Hepatocyte (in vitro differentiated cells): Measurements from ENCODE around the gene GLIPR1L1. TPM values are rescaled to one million over a fixed set of nuclear protein-coding genes. Genes with fewer than 3 reads are reported as not detected.

ENCODE experiments used
- DNase-seq: peaks from one replicate; pipeline ENCODE4 v3.0.0-alpha.2; 2016; ENCODE audit warnings: low spot score
- H2AFZ ChIP-seq: fragments of 200-600 bp; sonication (generic); 2 replicates; pipeline ENCODE4 v1.6.0; 2016; ENCODE audit warnings: antibody characterized with exemption, mild to moderate bottlenecking
- H3K27ac ChIP-seq: fragments of 200-600 bp; sonication (generic); 2 replicates; pipeline ENCODE4 v1.5.1; 2016; ENCODE audit warnings: mild to moderate bottlenecking
- H3K27me3 ChIP-seq: fragments of 200-600 bp; sonication (generic); 2 replicates; pipeline ENCODE4 v1.6.1; 2016
- H3K36me3 ChIP-seq: fragments of 200-600 bp; sonication (generic); replicated peaks from 2 replicates; pipeline ENCODE4 v1.5.1; 2016; ENCODE audit warnings: low read depth; ENCODE audit not compliant: insufficient read depth
- H3K4me1 ChIP-seq: fragments of 200-600 bp; sonication (generic); 2 replicates; pipeline ENCODE4 v1.5.1; 2016; ENCODE audit warnings: mild to moderate bottlenecking, moderate library complexity; ENCODE audit not compliant: insufficient read depth
- H3K4me2 ChIP-seq: fragments of 200-600 bp; sonication (generic); 2 replicates; pipeline ENCODE4 v1.6.0; 2016
- H3K4me3 ChIP-seq: fragments of 200-600 bp; sonication (generic); 2 replicates; pipeline ENCODE4 v1.5.1; 2016; ENCODE audit warnings: mild to moderate bottlenecking
- H3K79me2 ChIP-seq: fragments of 200-600 bp; sonication (generic); 2 replicates; pipeline ENCODE4 v1.6.0; 2017; ENCODE audit warnings: mild to moderate bottlenecking
- H3K9me2 ChIP-seq: fragments of 200-600 bp; sonication (generic); replicated peaks from 2 replicates; pipeline ENCODE4 v1.6.0; 2017; ENCODE audit warnings: mild to moderate bottlenecking; ENCODE audit not compliant: insufficient read depth
- H3K9me3 ChIP-seq: fragments of 200-600 bp; sonication (generic); 2 replicates; pipeline ENCODE4 v1.5.1; 2016; ENCODE audit warnings: low read depth, mild to moderate bottlenecking
- H4K20me1 ChIP-seq: fragments of 200-600 bp; sonication (generic); 2 replicates; pipeline ENCODE4 v1.6.0; 2016; ENCODE audit warnings: mild to moderate bottlenecking; ENCODE audit not compliant: insufficient read depth, poor library complexity, severe bottlenecking
- CTCF ChIP-seq: fragments of 200-600 bp; sonication (generic); IDR thresholded peaks from 2 replicates; pipeline ENCODE4 v1.5.1; 2016; ENCODE audit warnings: antibody characterized with exemption, mild to moderate bottlenecking; ENCODE audit not compliant: poor library complexity
- EZH2 ChIP-seq: fragments of 200-600 bp; sonication (generic); IDR thresholded peaks from 2 replicates; pipeline ENCODE4 v1.6.1; 2016; ENCODE audit warnings: antibody characterized with exemption, mild to moderate bottlenecking, borderline replicate concordance
- EZH2phosphoT487 ChIP-seq: fragments of 200-600 bp; sonication (generic); IDR thresholded peaks from one replicate; pipeline ENCODE4 v1.6.1; 2018; ENCODE audit warnings: antibody characterized with exemption, mild to moderate bottlenecking, low read depth, moderate library complexity; ENCODE audit not compliant: unreplicated experiment, severe bottlenecking
- whole genome bisulfite sequencing: methylation state at CpG from one replicate; pipeline ENCODE4 v1.1.6; 2016; ENCODE audit warnings: low lambda C conversion rate; ENCODE audit errors: missing lambda C conversion rate; 5-methylcytosine and 5-hydroxymethylcytosine counted together
- polyA plus RNA-seq: library from polyadenylated mRNA; unstranded; fragments of >200 nt; fragmentation: Nextera tagmentation; extraction: Ambion mirVana; gene quantifications from 2 replicates; pipeline ENCODE4 v1.2.1, GENCODE V29; 2016
- total RNA-seq: library from RNA; depleted of rRNA; stranded (reverse); fragments of >200 nt; gene quantifications from 2 replicates; pipeline ENCODE4 v1.2.3, GENCODE V29; 2014

Gene GLIPR1L1
- total and polyA plus RNA-seq, 2 experiments from 2014 or later, result not detected

GRCh38 chr12:75311369-75311768 lies 23.1 kb upstream of the GLIPR1L1 start:
- WGBS, result 74% methylated on average over 3 of the region's 3 CpGs

GRCh38 chr12:75315518-75315917 lies 19.0 kb upstream of the GLIPR1L1 start:
- no peaks in the 10 kb centered on the region for H3K9me3 ChIP-seq
- H2AFZ ChIP-seq, result no peak overlapping the region
- H3K27me3 ChIP-seq, result no peaks in the 10 kb centered on the region
- no peaks in the 10 kb centered on the region for H3K9me2 ChIP-seq
- no peak overlapping the region for H3K27ac ChIP-seq
- no peak for DNase-seq
- H3K79me2 ChIP-seq, result no peaks in the 10 kb centered on the region
- TF ChIP-seq EZH2 (no peak), EZH2phosphoT487 (no peak), CTCF (no peak)
- H4K20me1 ChIP-seq, result no peaks in the 10 kb centered on the region
- H3K4me1 ChIP-seq, result no peaks in the 10 kb centered on the region
- H3K4me2 ChIP-seq, result no peak overlapping the region
- no peak overlapping the region for H3K4me3 ChIP-seq
- no peaks in the 10 kb centered on the region for H3K36me3 ChIP-seq

More at GRCh38 chr12:75311369-75311768, 23.1 kb upstream of the GLIPR1L1 start:
- H3K36me3 ChIP-seq, result no peaks in the 10 kb centered on the region
- no peaks in the 10 kb centered on the region for H3K9me2 ChIP-seq
- DNase-seq, result no peak
- no peak overlapping the region for H3K27ac ChIP-seq
- H2AFZ ChIP-seq, result no peak overlapping the region
- H4K20me1 ChIP-seq, result no peaks in the 10 kb centered on the region
- no peaks in the 10 kb centered on the region for H3K4me1 ChIP-seq
- no peak overlapping the region for H3K4me2 ChIP-seq
- H3K4me3 ChIP-seq, result no peak overlapping the region
- TF ChIP-seq EZH2phosphoT487 (no peak), CTCF (no peak), EZH2 (no peak)
- no peaks in the 10 kb centered on the region for H3K27me3 ChIP-seq
- no peaks in the 10 kb centered on the region for H3K79me2 ChIP-seq
- H3K9me3 ChIP-seq, result no peaks in the 10 kb centered on the region

GRCh38 chr12:75317784-75318183 lies 16.7 kb upstream of the GLIPR1L1 start:
- no peak for DNase-seq
- Histone ChIP-seq H3K27me3 (no peaks in the 10 kb centered on the region), H3K4me1 (no peaks in the 10 kb centered on the region), H3K4me3 (no peak overlapping the region), H4K20me1 (no peaks in the 10 kb centered on the region), H3K79me2 (no peaks in the 10 kb centered on the region), H2AFZ (no peak overlapping the region), H3K4me2 (no peak overlapping the region), H3K36me3 (no peaks in the 10 kb centered on the region), H3K9me2 (no peaks in the 10 kb centered on the region), H3K27ac (no peak overlapping the region), H3K9me3 (no peaks in the 10 kb centered on the region)
- TF ChIP-seq CTCF (no peak), EZH2 (no peak), EZH2phosphoT487 (no peak)
- WGBS, result 88% methylated on average over 3 of the region's 3 CpGs

- no peaks in the 10 kb centered on the region for H3K9me3 ChIP-seq
Observed at GRCh38 chr12:75322464-75322863, 12.0 kb upstream of the GLIPR1L1 start.

More at GRCh38 chr12:75322464-75322863, 12.0 kb upstream of the GLIPR1L1 start:
- H3K4me2 ChIP-seq, result no peak overlapping the region
- H3K4me1 ChIP-seq, result no peaks in the 10 kb centered on the region
- no peaks in the 10 kb centered on the region for H3K27me3 ChIP-seq
- DNase-seq, result no peak
- no peak overlapping the region for H3K4me3 ChIP-seq
- H3K27ac ChIP-seq, result no peak overlapping the region
- H3K79me2 ChIP-seq, result no peaks in the 10 kb centered on the region
- H4K20me1 ChIP-seq, result no peaks in the 10 kb centered on the region
- no peaks in the 10 kb centered on the region for H3K9me2 ChIP-seq
- H3K36me3 ChIP-seq, result no peaks in the 10 kb centered on the region
- no peak overlapping the region for H2AFZ ChIP-seq
- WGBS, result 0% methylated on average over 1 of the region's 1 CpG
- TF ChIP-seq EZH2 (no peak), CTCF (no peak), EZH2phosphoT487 (no peak)
